PC-9 (cell line): Measurements from ENCODE around the gene MSN. TPM values are rescaled to one million over a fixed set of nuclear protein-coding genes. Genes with fewer than 3 reads are reported as not detected.

Experiments used
- BruUV-seq: library from RNA; stranded (reverse); fragments of 400-500 nt; replicated peaks from 2 replicates; lab custom pipeline; 2021; lab: Mats Ljungman, UMichigan
- CTCF ChIA-PET: fragments of 300-600 bp; sonication (Branson Sonifier 250); formaldehyde crosslinking; loops from one replicate; lab custom pipeline; 2022; ENCODE audit warnings: antibody characterized with exemption; lab: Charles Lee
- POLR2A ChIA-PET: fragments of 300-600 bp; sonication (Branson Sonifier 250); formaldehyde crosslinking; loops from one replicate; lab custom pipeline; 2022; ENCODE audit warnings: antibody characterized with exemption; ENCODE audit not compliant: unreplicated experiment; lab: Charles Lee
- DNase-seq, 2 experiments: peaks; one replicate each; pipeline versions ENCODE4 v3.0.0 to v3.0.0-alpha.2; 2015 to 2022; ENCODE audit warnings: mixed read lengths in 1 of 2
- H2AFZ ChIP-seq: fragments of 200-600 bp; sonication (generic); 2 replicates; pipeline ENCODE4 v1.8.1; 2017; ENCODE audit warnings: antibody characterized with exemption
- H3F3A ChIP-seq: fragments of 200-600 bp; sonication (generic); 2 replicates; pipeline ENCODE4 v1.8.1; 2017; ENCODE audit warnings: antibody characterized with exemption, mild to moderate bottlenecking, low read depth; ENCODE audit not compliant: insufficient read depth
- H3K27ac ChIP-seq: fragments of 200-600 bp; sonication (generic); 2 replicates; pipeline ENCODE4 v1.6.1; 2016; ENCODE audit warnings: mixed run types
- H3K27me3 ChIP-seq: fragments of 200-600 bp; sonication (generic); 2 replicates; pipeline ENCODE4 v1.6.1; 2016; ENCODE audit warnings: low read depth, mixed run types; ENCODE audit not compliant: insufficient read depth
- H3K36me3 ChIP-seq: fragments of 200-600 bp; sonication (generic); 2 replicates; pipeline ENCODE4 v1.6.1; 2016; ENCODE audit warnings: low read depth, mixed run types
- H3K4me1 ChIP-seq: fragments of 200-600 bp; sonication (generic); replicated peaks from 2 replicates; pipeline ENCODE4 v1.6.1; 2016; ENCODE audit warnings: mixed run types; ENCODE audit not compliant: insufficient read depth
- H3K4me2 ChIP-seq: fragments of 200-600 bp; sonication (generic); 2 replicates; pipeline ENCODE4 v1.6.1; 2017; ENCODE audit warnings: mixed run types
- H3K4me3 ChIP-seq: fragments of 200-600 bp; sonication (generic); 2 replicates; pipeline ENCODE4 v1.6.1; 2016; ENCODE audit warnings: mixed run types
- H3K79me2 ChIP-seq: fragments of 200-600 bp; sonication (generic); 2 replicates; pipeline ENCODE4 v1.6.1; 2017; ENCODE audit warnings: low read depth, mixed run types
- H3K9me2 ChIP-seq: fragments of 200-600 bp; sonication (generic); 2 replicates; pipeline ENCODE4 v1.8.1; 2017; ENCODE audit warnings: mild to moderate bottlenecking; ENCODE audit not compliant: insufficient read depth
- H3K9me3 ChIP-seq: fragments of 200-600 bp; sonication (generic); 2 replicates; pipeline ENCODE4 v1.8.1; 2016; ENCODE audit warnings: low read depth; ENCODE audit not compliant: insufficient read depth
- H4K20me1 ChIP-seq: fragments of 200-600 bp; sonication (generic); 2 replicates; pipeline ENCODE4 v1.8.1; 2017; ENCODE audit not compliant: insufficient read depth
- CTCF ChIP-seq: fragments of 200-600 bp; sonication (generic); conservative IDR thresholded peaks from 2 replicates; pipeline ENCODE4 v1.6.1; 2017; ENCODE audit warnings: mixed run types, antibody characterized with exemption, mild to moderate bottlenecking, moderate library complexity
- EZH2 ChIP-seq: fragments of 200-600 bp; sonication (generic); IDR thresholded peaks from 2 replicates; pipeline ENCODE4 v1.8.0; 2017; ENCODE audit warnings: antibody characterized with exemption, low read depth
- intact Hi-C: fragments of 100-400 bp; cut with micrococcal nuclease; formaldehyde crosslinking; loops from one replicate; pipeline ENCODE4 v1.10.0; 2022; ENCODE audit not compliant: unreplicated experiment
- total RNA-seq: library from RNA; stranded (reverse); gene quantifications from 2 replicates; pipeline ENCODE4 v1.2.3, GENCODE V29; 2021

MSN gene
- total RNA-seq, 1 experiment from 2014 or later: 235 TPM

- Histone ChIP-seq H2AFZ (no peak overlapping the region), H4K20me1 (no peaks in the 10 kb centered on the region)
Measured at GRCh38 chrX:65751519-65751918, 84.1 kb downstream of the MSN start.

GRCh38 chrX:65752294-65752693 is 84.8 kb downstream of the MSN start:
- H3K27me3 ChIP-seq: no peaks in the 10 kb centered on the region
- intact Hi-C loops: no loop called here
- H3K27ac ChIP-seq: no peak overlapping the region
- H4K20me1 ChIP-seq: no peaks in the 10 kb centered on the region
- no peak overlapping the region for H3K4me3 ChIP-seq
- CTCF ChIA-PET: no interaction called here
- H3K4me1 ChIP-seq: no peaks in the 10 kb centered on the region
- POLR2A ChIA-PET: no interaction called here
- H3K36me3 ChIP-seq: no peaks in the 10 kb centered on the region
- no peaks in the 10 kb centered on the region for H3K9me3 ChIP-seq
- no peaks in the 10 kb centered on the region for H3K79me2 ChIP-seq
- TF ChIP-seq EZH2: no peak
- TF ChIP-seq CTCF: no peak
- no peak overlapping the region for H3K4me2 ChIP-seq
- no peaks in the 10 kb centered on the region for H3K9me2 ChIP-seq
- no peaks in the 10 kb centered on the region for H3F3A ChIP-seq
- DNase-seq: no peak
- no TSS peak for BruUV-seq
- H2AFZ ChIP-seq: no peak overlapping the region

More at GRCh38 chrX:65751519-65751918, 84.1 kb downstream of the MSN start:
- DNase-seq: no peak
- CTCF ChIA-PET: no interaction called here
- BruUV-seq: no TSS peak
- no peaks in the 10 kb centered on the region for H3F3A ChIP-seq
- no peaks in the 10 kb centered on the region for H3K9me3 ChIP-seq
- TF ChIP-seq EZH2 (no peak), CTCF (no peak)
- H3K9me2 ChIP-seq: no peaks in the 10 kb centered on the region
- no peaks in the 10 kb centered on the region for H3K36me3 ChIP-seq
- H3K27me3 ChIP-seq: no peaks in the 10 kb centered on the region
- no peaks in the 10 kb centered on the region for H3K4me1 ChIP-seq
- no peak overlapping the region for H3K27ac ChIP-seq
- intact Hi-C loops: no loop called here
- H3K4me2 ChIP-seq: no peak overlapping the region
- POLR2A ChIA-PET: no interaction called here
- H3K79me2 ChIP-seq: no peaks in the 10 kb centered on the region
- H3K4me3 ChIP-seq: no peak overlapping the region

DNA sequence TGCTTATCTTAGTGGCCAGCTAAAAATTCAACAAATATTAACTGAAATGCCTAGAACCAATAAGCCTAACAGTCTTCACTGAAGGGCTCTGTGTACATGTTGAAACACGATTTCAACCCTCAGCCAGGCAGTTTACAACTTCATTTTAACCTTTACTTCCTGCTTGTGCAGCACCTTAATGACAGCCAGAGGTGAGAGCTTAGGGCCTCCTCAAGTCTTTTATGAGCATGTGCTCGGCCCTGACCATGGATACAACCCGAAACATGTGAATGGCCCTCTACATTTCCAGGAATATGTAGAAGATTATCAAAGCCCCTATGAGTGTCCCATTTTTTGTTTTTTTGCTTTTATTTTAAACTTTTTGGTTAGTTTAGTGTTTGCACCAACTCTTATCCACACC is 88.3 kb downstream of the MSN start:
- Histone ChIP-seq H3K36me3 (no peaks in the 10 kb centered on the region), H3K79me2 (no peaks in the 10 kb centered on the region), H2AFZ (no peak overlapping the region), H3F3A (no peaks in the 10 kb centered on the region), H4K20me1 (no peaks in the 10 kb centered on the region), H3K4me2 (no peak overlapping the region), H3K27me3 (no peaks in the 10 kb centered on the region), H3K9me3 (no peaks in the 10 kb centered on the region), H3K4me3 (no peak overlapping the region), H3K4me1 (no peaks in the 10 kb centered on the region), H3K27ac (no peak overlapping the region), H3K9me2 (no peaks in the 10 kb centered on the region)
- ChIA-PET CTCF (no interaction called here), POLR2A (no interaction called here)
- BruUV-seq: no TSS peak
- no peak for DNase-seq
- no peak for TF ChIP-seq CTCF
- TF ChIP-seq EZH2: no peak
- intact Hi-C loops: no loop called here
